HG03097 (cell line): ENCODE results near the gene CES2.
"Not testable (repeated sequence)": the region's sequence is repeated elsewhere in the genome, so short reads cannot be mapped to it uniquely, and the experiment has no call there.

Source experiments
- ATAC-seq: cut with Tn5 transposase; IDR thresholded peaks from one replicate; pipeline ENCODE4 v1.9.1; 2021; ENCODE audit not compliant: unreplicated experiment, low FRiP score

The CES2 gene

DNA sequence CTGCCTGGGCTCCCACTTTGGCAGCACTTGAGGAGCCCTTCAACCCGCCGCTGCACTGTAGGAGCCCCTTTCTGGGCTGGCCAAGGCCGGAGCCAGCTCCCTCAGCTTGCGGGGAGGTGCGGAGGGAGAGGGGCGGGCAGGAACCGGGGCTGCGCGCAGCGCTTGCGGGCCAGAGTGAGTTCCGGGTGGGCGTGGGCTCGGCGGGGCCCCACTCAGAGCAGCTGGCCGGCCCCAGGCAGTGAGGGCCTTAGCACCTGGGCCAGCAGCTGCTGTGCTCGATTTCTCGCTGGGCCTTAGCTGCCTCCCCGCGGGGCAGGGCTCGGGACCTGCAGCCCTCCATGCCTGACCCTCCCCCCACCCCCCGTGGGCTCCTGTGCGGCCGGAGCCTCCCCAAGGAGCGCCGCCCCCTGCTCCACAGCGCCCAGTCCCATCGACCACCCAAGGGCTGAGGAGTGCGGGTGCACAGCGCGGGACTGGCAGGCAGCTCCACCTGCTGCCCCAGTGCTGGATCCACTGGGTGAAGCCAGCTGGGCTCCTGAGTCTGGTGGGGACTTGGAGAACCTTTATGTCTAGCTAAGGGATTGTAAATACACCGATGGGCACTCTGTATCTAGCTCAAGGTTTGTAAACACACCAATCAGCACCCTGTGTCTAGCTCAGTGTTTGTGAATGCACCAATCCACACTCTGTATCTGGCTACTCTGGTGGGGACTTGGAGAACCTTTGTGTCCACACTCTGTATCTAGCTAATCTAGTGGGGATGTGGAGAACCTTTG is 39.0 kb downstream of the CES2 start:
- ATAC-seq: not testable (repeated sequence)

DNA sequence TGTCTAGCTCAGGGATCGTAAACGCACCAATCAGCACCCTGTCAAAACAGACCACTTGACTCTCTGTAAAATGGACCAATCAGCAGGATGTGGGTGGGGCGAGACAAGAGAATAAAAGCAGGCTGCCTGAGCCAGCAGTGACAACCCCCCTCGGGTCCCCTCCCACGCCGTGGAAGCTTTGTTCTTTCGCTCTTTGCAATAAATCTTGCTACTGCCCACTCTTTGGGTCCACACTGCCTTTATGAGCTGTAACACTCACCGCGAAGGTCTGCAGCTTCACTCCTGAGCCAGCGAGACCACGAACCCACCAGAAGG is 39.6 kb downstream of the CES2 start:
- not testable (repeated sequence) for ATAC-seq

DNA sequence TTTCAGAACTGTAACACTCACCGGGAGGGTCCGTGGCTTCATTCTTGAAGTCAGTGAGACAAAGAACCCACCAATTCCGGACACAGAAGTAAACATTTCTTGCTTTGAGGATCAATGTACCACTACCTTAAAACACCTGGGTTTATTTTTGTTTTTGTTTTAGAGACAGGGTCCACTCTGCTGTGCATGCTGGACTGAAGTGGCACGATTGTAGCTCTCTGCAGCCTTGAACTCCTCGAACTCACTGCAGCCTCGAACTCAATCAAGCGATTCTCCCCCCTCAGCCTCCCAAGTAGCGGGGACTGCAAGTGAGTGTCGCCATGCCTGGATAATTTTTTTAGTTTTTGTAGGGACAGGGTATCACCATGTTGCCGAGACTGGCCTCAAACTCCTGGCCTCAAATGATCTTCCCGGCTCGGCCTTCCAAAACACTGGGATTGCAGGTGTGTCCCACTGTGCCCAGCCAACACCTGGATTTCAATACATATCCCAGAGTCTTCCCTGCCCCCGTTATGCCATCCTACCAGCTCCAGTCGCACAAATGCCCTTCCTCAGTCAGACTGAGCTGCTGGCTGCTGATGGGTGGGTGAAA is 40.1 kb downstream of the CES2 start:
- no peak for ATAC-seq

DNA sequence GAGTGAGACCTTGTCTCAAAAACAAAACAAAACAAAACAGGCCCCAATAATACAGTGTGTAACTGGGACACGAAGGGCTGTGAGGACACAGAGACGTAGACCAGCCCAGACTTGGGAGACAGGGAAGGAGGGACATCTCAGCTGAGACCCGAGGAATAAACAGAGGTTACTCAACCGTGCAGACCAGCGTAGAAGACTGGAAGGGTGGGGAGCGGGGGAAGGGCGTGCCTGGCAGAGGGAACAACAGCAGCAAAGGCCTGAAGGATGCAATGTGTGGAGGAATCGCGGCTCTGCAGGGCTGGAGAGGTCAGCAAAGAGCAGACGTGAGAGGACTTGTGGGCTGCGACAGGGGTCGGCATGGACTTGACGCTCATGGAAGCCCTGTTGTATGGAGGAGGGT is 41.4 kb downstream of the CES2 start:
- no peak for ATAC-seq

DNA sequence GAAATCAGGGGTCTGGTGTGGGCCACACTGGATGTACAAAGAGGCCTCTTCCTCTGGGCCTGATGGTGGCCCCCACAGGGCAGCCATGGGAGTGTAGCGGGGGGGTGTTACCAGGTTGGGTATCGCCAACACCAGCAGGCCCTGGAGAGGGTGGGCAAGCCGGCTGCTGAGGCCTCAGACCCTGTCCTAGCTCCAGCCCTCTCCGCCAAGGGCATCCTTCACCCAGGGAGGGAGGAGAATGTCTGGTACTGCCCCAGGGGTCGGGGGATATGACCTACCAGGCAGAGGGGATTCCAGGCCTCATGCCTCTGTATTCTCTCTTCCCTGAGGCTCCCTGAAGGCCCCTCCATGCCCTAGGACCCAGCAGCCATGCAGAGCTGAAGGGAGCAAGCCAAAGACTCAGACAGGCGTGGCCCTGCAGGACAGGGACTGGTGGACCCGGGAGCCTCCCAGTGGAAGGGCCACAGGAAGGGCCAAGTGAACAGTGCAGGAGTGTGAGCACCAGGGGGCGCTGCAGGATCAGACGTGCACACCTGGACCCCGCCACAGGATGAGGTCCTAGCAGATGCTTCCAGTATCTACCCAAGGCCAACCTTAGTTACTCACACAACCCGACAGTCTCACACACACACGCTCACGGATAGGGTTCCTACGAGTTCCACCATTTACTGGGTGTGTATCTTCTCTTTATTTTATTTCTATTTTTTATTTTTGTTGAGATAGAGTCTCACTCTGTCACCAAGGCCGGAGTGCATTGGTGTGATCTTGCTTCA is 42.2 kb downstream of the CES2 start:
- peak; percentile 63 for ATAC-seq

DNA sequence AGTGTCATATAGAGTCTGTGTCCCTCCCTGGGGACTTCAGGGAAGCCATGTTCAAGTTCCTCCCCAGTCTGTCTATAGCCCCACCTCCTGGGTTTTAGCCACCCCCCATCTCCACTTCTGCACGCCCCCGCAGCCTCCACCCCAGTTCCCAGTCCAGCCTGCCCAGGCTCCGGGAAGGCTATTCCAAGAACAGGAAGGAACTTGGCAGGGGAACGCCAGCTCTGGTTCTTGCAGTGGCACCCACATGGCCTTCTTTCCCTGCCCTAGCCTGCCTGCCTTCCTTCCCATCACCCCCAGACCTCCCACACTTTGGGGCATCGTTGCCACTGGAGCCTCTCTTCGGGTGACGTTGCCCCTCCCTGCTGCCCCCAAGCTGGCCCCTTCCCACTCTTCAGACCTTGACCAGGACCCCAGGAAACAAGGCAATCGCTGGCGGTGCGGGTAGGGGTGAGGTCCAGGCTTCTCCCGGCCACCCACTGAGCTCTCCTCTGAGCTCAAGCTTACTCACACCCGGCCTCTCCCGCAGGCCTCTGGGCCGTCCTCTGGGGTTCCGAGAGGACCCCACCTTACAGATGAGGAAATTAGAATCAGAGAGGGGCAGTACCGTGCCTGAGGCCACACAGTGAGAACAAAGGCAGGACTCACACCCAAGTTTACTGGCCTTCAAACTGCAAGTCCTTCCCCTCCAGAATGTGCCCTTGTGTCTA is 43.8 kb downstream of the CES2 start:
- no peak for ATAC-seq

DNA sequence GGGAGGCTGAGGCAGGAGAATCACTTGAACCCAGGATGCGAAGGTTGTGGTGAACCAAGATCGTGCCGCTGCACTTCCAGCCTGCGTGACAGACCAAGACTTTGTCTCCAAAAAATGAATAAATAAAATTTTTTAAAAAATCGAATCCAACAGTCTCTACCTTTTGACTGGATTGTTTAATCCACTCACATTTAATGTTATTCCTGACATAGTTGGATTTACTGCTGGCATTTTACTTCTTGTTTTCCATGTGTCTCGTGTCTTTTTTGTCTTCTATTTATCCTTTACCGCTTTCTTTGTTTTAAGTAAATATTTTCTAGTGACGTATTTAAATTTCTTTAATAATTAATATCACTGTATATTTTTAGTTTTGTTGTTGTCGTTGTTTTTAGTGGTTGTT is 47.7 kb downstream of the CES2 start:
- no peak for ATAC-seq

DNA sequence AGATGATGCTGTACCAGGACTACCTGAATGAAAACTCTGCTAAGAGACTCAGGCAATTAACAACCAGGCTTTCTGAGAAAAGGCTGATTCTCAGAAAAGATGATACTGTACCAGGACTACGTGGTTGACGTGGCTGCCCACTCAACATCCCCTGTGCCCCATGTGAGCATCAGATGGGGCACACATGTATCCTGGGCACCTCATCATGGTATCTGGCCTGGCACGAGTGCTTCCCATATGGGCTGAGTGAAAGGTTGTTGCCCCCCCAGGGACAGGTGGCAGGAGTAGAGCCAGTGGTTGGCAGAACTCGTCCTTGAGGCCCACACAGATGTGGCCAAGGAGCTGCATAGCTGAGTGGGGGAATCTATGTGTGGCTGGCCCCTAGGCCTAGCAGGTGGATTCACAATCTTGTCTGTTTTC is 49.6 kb downstream of the CES2 start:
- ATAC-seq: no peak

DNA sequence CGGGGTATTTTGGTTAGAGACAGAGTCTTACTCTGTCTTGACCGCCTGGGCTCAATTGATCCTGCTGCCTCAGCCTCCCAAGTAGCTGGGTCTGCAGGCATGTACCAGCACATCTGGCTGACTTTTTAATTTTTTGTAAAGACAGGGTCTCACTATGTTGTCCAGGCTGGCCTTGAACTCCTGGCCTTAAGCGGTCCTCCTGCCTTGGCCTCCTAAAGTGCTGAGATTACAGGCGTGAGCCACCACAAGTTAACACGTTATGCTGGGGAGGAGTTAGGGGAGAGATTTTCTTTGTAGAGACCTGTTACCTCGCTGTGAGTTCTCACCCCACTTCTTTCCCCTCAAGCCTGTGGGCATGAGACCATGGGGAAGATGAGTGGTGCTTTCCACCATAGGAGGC is 51.2 kb downstream of the CES2 start:
- no peak for ATAC-seq

DNA sequence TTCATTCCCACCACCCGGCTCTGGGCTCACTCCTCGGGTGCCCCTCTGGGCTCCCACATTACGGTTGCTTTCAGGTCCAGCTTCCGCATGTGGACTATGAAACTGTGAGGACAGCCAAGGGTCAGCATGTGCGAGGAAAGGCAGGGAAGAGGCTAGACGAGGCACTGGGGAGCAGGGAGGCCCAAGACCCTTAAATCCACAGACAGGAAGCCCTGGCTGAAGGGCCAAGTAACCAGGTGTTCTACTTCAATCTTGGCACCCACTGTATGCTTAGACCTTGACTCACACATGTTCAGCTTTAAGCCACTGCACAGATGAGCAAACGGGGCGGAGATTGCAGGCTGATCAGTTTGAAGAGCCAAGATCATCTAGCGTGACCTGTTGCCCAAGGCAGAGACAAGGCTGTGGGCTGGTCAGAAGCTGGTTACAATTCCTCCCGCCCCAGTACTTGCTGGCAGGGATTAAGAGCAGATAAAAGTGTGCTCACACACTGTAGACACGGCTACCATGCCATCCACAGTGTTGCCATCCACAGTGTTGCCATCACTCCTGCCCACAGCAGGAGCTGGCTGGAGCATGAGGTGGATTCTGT is 53.0 kb downstream of the CES2 start, which contains the start of gene CES4A:
CES4A (plus strand) TSS at position 393 of the 592 bp plus-strand sequence; CDS start at position 577, 184 bp downstream.
- no peak for ATAC-seq

DNA sequence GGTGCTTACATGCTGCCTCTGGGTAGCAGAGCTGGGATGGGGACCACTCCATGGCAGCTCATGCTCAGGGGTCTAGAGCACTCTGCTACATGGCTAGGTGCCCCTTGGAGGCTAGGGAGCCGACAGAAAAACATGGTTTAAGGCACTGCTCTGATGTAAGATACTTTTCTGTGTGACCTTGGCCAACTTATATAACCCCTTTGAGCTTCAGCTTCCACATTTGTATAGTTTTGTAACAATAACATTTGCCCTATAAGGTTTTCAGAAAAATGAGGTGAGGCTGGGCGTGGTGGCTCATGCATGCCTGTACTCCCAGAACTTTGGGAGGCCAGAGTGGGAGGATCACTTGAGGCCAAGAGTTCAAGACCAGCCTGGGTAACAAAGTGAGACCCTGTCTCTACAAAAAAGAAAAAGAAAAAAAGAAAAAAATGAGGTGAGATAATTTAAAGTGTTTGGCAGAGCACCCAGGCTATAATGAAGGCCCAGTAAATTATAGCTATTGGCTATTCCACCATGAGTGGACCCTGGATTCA is 56.3 kb downstream of the CES2 start:
- ATAC-seq: no peak

DNA sequence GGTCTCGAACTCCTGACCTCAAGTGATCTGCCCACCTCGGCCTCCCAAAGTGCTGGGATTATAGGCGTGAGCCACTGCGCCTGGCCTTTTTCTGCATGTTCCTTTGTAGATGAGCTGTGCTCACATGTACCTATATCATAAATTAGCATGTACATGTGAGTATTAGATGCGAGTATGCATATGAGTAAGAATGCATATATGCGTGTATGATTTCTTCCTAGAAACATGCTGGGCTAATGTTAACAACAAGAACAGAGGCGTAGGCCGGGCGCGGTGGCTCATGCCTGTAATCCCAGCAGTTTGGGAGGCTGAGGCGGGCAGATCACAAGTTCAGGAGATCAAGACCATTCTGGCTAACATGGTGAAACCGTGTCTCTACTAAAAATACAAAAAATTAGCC is 58.2 kb downstream of the CES2 start:
- ATAC-seq: not testable (repeated sequence)
